ENCODE measurements around the gene ALDH3B1.

The ALDH3B1 gene

DNA sequence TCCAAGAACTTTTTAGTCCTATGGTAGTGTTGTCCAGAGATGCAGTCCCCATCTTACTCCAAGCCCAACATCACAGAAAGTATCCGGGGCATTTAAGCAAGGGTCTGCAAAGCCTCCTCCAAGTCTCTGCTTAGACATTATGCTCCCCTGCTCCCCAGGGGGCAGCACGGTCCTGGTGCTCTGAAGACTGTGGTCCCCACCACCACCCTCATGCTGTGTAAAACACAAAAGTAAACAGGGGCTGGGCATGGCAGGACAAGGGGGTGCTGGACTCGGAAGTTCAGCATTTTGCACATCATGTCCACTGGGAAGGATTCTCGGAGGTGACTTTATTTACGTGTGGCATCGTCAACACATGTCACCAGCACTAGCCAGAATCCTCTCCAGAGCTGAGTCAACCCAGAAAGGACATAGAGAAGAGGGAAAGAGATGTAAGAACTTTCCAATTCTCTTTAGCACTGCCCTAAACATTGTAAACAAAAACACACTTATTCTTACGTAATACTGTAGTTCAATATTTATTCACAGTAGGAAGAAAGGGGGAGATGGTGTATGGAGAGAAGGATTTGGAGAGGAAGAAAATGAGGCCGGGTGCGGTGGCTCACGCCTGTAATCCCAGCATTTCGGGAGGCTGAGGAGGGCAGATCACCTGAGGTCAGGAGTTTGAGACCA lies 66.4 kb downstream of the ALDH3B1 start:
- DNase-seq, result no peak

DNA sequence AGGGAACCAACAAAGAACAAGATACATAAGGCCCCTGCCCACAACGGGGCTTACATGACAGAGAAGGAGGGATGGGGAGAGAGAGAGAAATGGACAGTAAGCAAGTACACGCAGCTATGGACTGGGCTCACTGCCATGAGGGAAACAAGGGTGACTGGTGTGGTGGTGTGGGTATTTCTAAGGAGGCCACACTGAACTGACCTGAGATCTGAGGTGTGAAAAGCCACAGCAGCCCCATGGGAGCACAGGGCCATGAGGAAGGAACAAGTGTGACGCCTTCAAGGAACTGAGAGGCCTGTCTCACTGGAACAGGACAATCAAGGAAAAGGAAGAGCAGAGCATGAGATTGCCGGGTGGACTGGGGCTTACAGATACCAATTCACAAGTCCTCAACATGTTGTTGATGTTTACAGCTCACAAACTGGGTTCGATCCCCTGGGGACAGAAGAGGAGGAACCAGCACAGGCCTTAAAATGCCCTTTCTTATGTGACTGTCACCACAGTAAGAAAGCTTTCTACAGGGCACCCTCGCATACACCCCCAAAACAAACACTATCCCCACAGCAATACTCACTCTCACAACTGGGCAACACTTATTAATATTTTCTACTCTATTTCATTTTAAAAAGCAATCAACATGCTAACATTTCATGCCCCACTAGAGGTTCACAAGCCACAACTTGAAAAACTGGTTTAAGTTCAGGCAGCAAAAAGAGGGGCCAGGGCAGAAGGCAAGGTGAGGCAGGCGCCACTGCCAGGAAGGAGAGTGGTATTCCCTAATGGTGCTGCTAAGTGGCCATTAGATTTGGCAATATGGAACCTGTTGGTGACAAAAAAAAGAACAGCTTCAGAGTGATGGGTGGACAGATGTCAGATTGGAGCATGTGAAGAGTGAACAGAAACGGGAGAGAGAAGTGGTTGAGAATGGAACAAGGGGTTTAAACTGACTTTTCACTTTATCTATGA lies 67.8 kb downstream of the ALDH3B1 start:
- DNase-seq, result no peak
